Hypothalamus (tissue), 51 donors: ENCODE data around the gene PGK2.

ENCODE experiments used
- DNase-seq, 51 donors: peaks; one replicate each; lab custom pipeline; 2025; lab: John Stamatoyannopoulos, UW

Gene PGK2

DNA sequence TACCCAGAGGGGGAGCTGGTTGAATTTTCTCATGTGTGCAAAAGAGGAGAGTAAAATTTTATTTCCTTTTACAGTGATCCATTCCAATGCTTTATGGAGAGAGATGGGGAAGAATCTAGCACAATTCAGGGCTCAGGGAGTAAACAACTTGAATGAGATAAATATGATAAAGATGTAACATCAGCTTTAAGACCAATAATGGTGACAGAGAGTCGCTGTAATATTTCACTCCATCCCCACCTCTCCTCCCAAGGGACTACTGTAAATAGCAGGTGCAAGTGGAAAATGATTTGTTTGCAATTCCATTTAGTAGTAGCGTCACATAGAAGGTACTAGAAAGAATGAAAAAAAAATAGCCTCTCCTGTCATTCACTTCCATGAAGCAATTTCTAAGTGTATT is 47.7 kb downstream of the PGK2 start:
- no peak for DNase-seq

DNA sequence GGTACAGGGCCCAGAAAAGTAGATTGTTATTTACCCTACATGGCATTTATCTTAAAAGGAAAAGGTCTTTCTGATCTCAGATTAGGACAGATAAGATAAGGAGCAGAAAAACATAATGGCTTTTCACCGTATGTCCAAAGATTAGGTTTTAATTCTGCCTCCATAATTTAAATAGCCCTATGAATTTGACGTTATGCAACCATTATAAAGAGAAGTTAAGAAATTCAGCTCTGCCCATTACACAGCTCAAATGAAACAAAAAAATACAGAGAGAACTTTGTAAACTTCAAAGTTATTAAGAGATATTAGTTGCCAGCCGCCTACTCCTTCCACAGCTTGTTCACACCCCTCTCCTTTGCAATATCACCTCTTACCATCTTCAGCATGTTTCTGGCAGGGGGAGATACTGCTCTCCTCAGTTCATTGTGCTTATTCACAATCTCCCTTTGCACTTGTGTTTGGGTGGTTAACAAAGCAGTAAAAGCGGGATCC is 51.0 kb downstream of the PGK2 start:
- DNase-seq, result no peak
